Measurements from ENCODE around the gene NELFA.

DNA sequence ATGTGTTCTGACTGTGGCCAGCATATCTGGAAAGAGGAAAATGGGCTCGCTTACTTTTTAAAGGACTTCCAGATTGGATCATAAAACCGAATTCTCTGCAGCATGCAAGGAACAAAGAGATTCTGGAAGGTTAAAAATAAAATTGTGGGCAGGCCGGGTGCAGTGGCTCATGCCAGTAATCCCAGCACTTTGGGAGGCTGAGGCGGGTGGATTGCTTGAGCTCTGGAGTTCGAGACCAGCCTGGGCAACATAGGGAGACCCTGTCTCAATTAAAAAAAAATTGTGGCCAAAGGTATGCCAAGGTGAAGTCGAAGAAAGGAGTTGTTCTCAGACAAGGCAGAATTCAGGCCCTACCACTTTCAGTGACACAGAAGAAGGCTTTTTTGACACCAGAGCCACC lies 37.8 kb downstream of the NELFA start:
- TF ChIP-seq POLR2AphosphoS5 (IDR thresholded peaks at IDR 0.05; ENCODE audit: borderline replicate concordance, low read depth, low read length) (no peak), EZH2 (IDR thresholded peaks at IDR 0.05) (no peak), FOXP2 (optimal IDR thresholded peaks at IDR 0.05; ENCODE audit: control extremely low read depth, extremely low read length, insufficient read depth) (no peak)

Measured in SK-N-MC (cell line).